ENCODE results near the gene KCNJ3.

KCNJ3 gene

GRCh38 chr2:154709215-154709614 lies 10.7 kb downstream of the KCNJ3 start:
- DNase-seq, result no peak

GRCh38 chr2:154710078-154710477 lies 11.6 kb downstream of the KCNJ3 start:
- no peak for DNase-seq

- DNase-seq, result no peak
These were observed 12.2 kb downstream of the KCNJ3 start for GRCh38 chr2:154710685-154711084.

GRCh38 chr2:154713675-154714074 lies 15.2 kb downstream of the KCNJ3 start:
- no peak for DNase-seq

- no peak for DNase-seq
These were observed 22.2 kb downstream of the KCNJ3 start for GRCh38 chr2:154720651-154721050.

GRCh38 chr2:154724194-154724797 lies 25.8 kb downstream of the KCNJ3 start:
- DNase-seq, result no peak

- no peak for DNase-seq
These were observed 41.9 kb downstream of the KCNJ3 start for GRCh38 chr2:154740361-154740760.

GRCh38 chr2:154758871-154759270 lies 60.4 kb downstream of the KCNJ3 start:
- no peak for DNase-seq

GRCh38 chr2:154762638-154763037 lies 64.1 kb downstream of the KCNJ3 start:
- no peak for DNase-seq

GRCh38 chr2:154771664-154772284 lies 73.3 kb downstream of the KCNJ3 start:
- no peak for DNase-seq

- DNase-seq, result no peak
These were observed 78.3 kb downstream of the KCNJ3 start for GRCh38 chr2:154776825-154777224.

- no peak for DNase-seq
These were observed 95.9 kb downstream of the KCNJ3 start for GRCh38 chr2:154794406-154794805.

- DNase-seq, result no peak
These were observed 97.2 kb downstream of the KCNJ3 start for GRCh38 chr2:154795651-154796050.

- no peak for DNase-seq
These were observed 106.0 kb downstream of the KCNJ3 start for GRCh38 chr2:154804451-154804850.

- no peak for DNase-seq
These were observed 115.1 kb downstream of the KCNJ3 start for GRCh38 chr2:154813636-154814035.

- DNase-seq, result no peak
These were observed 116.4 kb downstream of the KCNJ3 start for GRCh38 chr2:154814856-154815255.

GRCh38 chr2:154825358-154825757 lies 126.9 kb downstream of the KCNJ3 start:
- no peak for DNase-seq

GRCh38 chr2:154826827-154827226 lies 128.3 kb downstream of the KCNJ3 start:
- no peak for DNase-seq

GRCh38 chr2:154827286-154827685 lies 128.8 kb downstream of the KCNJ3 start:
- no peak for DNase-seq

- DNase-seq, result no peak
These were observed 134.2 kb downstream of the KCNJ3 start for GRCh38 chr2:154832711-154833110.

- DNase-seq, result no peak
These were observed 138.1 kb downstream of the KCNJ3 start for GRCh38 chr2:154836632-154837031.

GRCh38 chr2:154837035-154837434 lies 138.5 kb downstream of the KCNJ3 start:
- DNase-seq, result no peak

GRCh38 chr2:154844513-154844912 lies 146.0 kb downstream of the KCNJ3 start:
- DNase-seq, result no peak

GRCh38 chr2:154846842-154847241 lies 148.3 kb downstream of the KCNJ3 start:
- DNase-seq, result no peak

- DNase-seq, result no peak
These were observed 151.0 kb downstream of the KCNJ3 start for GRCh38 chr2:154849482-154849881.
